ENCODE results near the gene ECD.

DNA sequence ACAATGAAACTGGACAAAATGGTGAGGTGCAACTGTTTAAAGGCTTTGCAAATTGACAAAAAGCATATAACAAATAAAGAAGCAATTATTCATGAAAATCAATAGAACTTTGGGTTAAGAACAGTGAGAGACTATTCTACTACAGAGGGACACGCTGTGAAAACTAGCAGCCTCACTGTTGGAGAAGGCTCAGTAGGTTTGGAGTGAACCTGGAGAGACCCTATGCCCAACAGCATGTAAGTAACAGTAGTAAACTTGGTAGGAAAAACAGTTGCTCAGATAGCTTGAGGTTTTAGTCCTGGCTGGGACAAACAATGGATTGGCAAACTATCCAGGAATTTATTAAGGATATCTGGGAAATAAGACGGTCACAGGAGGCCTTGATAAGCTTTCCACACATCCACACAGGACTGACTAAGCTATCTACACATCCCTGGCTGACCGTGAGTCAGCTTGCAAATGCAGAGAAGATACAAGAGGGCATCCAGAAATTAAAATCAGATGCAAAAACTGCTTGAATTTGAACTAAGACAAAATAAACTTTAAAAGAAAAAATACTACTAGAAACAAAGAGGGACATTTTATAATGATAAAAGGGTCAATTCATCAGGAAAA, 16.0 kb upstream of the ECD start:
- TF ChIP-seq RAD21 (IDR thresholded peaks at IDR 0.05; ENCODE audit: low read depth) (no peak), EGR1 (IDR thresholded peaks at IDR 0.05) (no peak), CEBPB (IDR thresholded peaks at IDR 0.05) (no peak), REST (IDR thresholded peaks at IDR 0.05; ENCODE audit: low read depth) (no peak)
- TF ChIP-seq, protein P1, sequence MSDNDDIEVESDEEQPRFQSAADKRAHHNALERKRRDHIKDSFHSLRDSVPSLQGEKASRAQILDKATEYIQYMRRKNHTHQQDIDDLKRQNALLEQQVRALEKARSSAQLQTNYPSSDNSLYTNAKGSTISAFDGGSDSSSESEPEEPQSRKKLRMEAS (IDR thresholded peaks at IDR 0.05): no peak

Measured in Ishikawa (cell line).